ENCODE measurements around the gene PCDH8.

Gene PCDH8

DNA sequence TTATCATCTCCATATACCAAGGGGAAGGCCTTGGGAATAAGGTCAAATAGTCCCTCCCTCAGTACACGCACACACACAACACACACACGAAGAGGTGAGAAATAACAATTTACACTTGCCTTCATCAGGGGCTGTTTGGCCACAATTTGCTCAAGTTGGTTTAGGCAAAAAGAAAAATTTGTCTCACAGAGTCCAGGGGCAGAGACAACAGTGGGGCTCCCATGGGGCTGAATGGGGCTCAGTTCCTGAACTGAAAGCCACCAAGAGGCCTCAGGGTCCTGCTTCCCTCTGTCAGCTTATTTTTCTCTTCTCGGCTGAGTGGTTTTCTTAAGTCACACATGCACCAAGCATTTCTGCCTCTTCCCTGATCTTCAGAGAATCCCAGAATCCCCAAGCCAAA lies 35.5 kb downstream of the PCDH8 start:
- DNase-seq, result no peak

- DNase-seq, result no peak
Measured at GRCh38 chr13:52811841-52812240, 36.6 kb downstream of the PCDH8 start.

DNA sequence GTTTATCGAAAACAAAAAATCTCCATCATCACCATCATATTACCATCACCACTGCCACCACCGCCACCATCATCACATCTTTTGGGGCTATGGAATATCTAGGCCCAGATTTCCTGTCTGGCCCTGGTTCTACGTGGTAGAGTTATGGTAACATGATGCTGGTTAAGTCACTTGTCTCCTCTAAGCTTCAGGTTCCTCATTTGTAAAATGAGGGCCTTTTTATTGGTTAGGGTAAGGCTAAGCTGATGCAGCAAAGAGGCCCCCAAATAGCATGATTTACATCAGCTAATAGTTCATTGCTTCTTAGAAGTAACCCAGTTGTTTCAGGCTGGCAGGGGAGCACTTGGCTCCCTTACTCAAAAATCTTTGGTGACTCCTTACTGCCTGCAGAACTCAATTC lies 37.9 kb downstream of the PCDH8 start:
- DNase-seq, result no peak

- DNase-seq, result no peak
Measured at GRCh38 chr13:52810011-52810410, 38.4 kb downstream of the PCDH8 start.

DNA sequence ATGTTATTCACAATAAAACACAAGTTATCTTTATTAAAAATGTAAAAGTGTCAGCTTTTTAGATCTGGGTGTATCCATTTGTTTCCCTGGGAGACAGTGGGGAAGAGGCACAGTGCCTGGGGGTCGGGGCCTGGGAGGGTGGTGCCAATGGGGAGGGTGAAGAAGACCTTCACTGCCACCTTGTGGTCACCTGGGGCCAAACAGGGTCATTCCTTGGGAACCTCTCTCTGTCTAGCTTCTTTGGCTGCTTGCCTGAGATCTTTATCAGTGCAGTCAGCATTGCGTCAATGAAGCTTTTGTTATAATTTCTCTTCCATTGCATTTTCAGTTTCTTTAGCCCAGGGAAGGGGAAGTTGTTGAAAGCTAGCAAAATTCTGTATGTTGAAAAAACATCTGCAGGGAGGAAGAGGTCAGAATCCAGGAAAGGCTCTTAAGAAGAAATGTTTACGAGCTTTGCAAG lies 39.1 kb downstream of the PCDH8 start:
- DNase-seq, result no peak

DNA sequence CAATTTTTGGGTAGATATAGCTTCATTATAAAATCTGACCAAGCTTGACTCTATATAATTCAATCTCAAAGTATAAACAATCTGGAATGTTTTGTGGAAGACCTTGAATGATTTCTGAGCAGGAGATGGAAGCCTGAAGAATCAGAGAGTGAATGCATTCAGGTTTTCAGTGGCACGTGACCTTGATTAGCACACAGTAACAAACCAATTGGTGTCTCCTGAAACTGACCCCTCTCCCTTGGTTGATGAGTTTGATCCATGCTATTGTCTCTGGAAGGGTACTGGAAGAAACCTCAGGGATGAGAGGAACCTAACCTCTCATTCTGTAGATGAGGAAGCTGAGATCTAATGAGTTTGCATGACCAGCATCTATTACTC lies 39.6 kb downstream of the PCDH8 start:
- DNase-seq, result no peak

DNA sequence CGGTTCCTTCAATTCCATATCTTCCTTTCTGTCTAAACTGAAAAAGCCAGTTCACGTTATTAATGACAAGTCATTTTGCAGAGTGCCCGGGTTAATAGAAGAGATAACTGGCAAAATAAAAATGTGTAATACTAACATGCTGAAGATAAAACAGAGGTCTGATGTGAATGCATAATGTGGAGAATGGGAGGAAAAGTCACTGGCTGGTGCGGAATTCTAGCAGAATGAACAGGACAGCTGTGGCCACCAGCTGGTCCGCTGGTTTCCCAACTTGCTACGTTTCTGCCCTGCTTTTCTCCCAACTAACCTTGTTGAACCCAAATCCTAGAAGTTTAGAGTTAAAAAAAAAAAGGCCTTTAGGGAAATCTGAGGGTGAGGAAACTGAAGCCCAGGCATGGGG lies 42.4 kb downstream of the PCDH8 start:
- DNase-seq, result no peak

GRCh38 chr13:52804202-52804641 lies 44.2 kb downstream of the PCDH8 start:
- no peak for DNase-seq

GRCh38 chr13:52800856-52801255 lies 47.6 kb downstream of the PCDH8 start:
- no peak for DNase-seq

DNA sequence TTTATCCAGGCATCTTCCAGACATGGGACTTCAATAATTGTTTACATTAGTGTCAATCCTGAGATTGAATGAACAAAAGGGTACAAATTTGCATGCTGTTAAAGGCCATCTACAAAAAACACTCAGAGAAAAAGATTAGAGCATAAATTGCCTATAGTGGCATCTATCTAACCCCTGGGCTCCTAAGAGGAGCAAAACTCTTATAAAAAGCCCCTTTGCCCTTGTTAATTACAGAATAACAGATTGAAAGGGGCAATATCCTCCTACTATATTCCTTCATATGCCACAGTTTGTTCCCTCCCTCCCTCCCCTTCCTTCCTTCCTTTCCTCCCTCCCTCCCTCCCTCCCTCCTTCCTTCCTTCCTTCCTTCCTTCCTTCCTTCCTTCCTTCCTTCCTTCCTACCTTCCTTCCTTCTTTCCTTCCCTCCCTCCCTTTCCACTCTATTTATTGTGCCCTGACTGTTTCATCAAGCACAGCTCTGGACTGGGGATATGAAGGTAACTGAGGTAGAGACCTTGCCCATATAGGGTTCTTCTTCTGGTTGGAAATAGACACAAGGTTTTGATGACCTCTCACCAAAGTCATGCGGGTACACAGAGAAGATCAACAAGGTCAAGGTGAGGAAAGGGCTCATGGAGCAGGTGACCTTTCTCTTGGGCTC lies 49.5 kb downstream of the PCDH8 start:
- DNase-seq, result no peak

DNA sequence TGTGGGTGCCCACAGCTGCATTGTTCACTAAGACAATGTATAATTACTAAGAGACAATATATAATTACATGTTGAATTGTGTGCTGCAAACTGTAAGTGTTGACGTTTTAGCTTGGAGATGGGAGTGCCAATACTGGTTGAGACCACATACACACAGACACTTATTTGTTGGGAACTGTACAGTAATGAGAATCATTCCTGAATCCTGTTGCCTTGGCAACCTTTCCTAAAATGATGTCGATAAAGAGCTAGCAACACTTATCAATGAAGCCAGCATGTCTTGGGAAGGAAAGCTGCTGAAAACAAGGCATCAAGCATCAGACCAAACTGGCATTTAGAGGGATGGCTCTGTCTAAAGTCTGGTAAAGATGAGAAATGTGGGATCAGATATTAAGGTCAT lies 51.3 kb downstream of the PCDH8 start:
- DNase-seq, result no peak

DNA sequence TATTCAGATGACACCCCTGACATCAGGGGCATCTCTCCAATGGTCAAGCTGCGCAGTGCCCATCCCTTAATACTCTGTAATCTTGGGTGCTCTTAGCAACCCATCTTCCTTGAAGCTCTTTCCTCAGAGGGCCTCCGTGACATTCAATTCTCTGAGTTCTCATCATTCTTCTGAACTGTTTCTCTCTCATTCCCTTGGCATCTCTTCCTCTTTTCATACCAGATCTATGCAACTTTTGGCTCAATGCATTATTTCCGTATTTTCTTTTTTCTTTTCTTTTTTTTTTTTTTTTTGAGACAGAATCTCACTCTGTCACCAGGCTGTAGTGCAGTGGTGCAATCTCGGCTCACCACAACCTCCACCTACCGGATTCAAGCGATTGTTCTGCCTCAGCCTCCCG lies 53.9 kb downstream of the PCDH8 start:
- DNase-seq, result no peak

GRCh38 chr13:52793515-52794061 lies 54.9 kb downstream of the PCDH8 start:
- DNase-seq, result no peak
